Left ventricle myocardium superior (tissue), 1 donor: ENCODE measurements around the gene MAN2A2. TPM values are rescaled to one million over a fixed set of nuclear protein-coding genes. Genes with fewer than 3 reads are reported as not detected.
"Not testable (repeated sequence)": the region's sequence is repeated elsewhere in the genome, so short reads cannot be mapped to it uniquely, and the experiment has no call there.

Experiments used
- ATAC-seq: fragments of 200-7000 bp; cut with Tn5 transposase; one replicate; pipeline ENCODE4 v1.9.1; 2020; ENCODE audit warnings: mild to moderate bottlenecking, moderate library complexity
- DNase-seq: peaks from one replicate; pipeline ENCODE4 v3.0.0-alpha.2; 2020
- intact Hi-C: fragments of 100-400 bp; cut with micrococcal nuclease; formaldehyde crosslinking; loops from one replicate; pipeline ENCODE4 v1.11.0; 2022
- total RNA-seq: library from RNA; stranded (reverse); fragmentation: NEBNext Ultra II Directional; extraction: Animal tissue kit (Norgen Biotek cat#: 25700); gene quantifications from one replicate; pipeline ENCODE4 v1.2.1, GENCODE V29; 2021
- donor health status: DM: no; HTN: yes; CAD: no; lungs with severe emphysema.

Gene MAN2A2
- total RNA-seq, 1 donor from 2014 or later, result 146 TPM

DNA sequence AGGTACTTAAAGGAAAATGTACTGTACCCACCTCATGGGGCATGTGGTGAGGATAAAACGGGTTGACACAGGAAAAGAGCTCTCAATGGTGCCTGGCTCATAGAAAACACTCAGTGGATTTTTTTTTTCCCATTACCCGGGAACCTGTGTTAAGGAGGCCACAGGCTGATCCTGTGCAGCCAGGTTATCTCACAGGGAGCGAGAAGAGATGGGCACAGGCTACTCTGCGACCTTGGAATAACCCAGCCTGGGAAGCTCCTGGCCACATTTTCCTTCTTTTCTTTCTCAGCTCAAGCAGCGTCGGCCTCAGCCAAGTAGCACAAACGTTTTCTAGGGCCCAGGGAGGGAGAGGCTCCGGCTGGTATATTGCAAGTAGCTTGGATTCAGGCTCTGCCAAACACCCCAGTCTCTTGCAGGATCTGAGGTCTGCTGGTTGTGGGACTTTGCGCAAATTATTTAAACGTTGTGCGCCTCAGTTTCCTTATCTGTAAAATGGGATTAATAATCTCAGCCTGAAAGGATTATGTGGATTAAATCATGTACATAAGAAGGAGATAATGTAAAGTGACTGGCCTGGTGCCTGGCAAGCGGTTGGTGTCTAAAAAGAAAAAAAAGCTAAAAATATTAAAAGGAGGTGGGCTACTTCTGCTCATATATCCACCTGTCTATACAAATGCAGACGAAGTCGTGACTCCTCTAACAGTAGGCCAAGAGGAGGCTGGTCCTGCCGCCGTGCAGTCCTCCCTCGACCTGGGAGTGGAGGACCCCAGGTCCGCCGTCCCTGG lies 32.6 kb upstream of the MAN2A2 start:
- intact Hi-C loops, result no loop called here
- ATAC-seq, result peak; percentile 18
- DNase-seq, result no peak

DNA sequence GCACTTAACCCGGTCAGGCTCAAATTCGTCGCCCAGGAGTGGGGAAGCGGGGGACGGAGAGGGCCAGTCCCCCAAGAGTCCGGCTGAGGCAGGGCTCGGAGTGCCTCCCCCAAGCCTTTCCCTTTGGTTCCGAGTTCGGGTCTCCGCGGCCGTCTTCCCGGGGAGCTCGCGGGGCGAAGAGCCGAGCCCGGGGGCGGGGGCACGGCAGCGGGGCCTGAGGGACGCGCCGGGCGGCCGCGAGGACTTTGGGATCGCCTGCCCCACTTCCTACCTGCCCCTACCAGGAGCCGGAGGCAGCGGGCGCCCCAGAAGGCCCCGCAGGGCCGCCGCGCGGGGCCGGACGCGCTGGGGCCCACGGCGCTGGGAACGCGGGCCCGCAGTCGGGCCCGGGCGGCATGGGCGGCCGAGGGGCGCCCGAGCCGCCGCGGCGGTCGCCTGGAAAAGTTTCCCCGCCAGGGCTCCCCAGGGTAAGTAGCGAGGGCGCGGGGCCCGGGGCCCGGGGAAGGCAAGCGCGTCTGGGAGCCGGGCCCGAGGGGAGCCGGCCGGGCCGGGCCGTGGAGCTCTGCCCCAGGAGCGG lies 31.9 kb upstream of the MAN2A2 start:
- peak; percentile 69 for DNase-seq
- ATAC-seq, result peak; percentile 28

DNA sequence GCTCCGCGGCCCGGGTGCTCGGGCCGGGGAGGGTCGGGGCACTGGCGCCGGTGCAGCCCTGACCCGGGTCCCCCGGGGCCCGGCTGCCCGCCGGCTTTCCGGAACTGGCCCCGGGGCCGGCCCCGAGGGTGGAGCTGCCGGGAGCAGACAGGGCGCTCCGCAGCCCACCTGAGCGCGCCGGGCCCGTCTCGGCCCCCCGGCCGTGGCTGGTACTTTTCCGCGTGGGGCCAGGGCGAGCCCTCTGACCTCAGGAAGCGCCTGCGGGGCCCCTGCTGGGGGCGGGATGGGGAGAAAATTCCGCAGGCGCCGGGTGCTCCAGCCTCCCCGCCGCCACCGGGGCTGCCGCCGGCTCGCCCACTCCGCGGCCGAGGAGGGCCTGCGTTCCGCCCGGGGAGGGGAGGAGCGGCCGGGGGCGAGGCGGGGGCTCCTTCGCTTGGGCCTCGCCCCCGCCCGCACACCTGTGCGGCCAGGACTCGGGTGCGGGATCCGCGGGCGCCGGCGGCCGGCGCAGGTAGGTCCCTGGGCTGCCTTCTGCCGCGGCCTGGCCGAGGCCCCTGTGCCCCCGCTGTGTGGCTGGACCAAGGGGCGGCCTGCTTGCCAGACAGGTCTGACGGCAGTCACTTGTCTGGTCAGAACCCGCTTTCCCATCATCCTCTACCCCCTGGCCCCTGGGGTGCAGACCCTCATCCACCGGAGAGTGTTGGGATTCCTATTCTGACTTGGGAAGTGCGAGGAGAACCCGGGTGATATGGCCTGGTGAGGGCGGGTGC lies 31.2 kb upstream of the MAN2A2 start:
- intact Hi-C loops, result no loop called here
- peak; percentile 56 for DNase-seq
- ATAC-seq, result peak; percentile 20

More for the DNA sequence above, 31.9 kb upstream of the MAN2A2 start:
- intact Hi-C loops, result no loop called here

DNA sequence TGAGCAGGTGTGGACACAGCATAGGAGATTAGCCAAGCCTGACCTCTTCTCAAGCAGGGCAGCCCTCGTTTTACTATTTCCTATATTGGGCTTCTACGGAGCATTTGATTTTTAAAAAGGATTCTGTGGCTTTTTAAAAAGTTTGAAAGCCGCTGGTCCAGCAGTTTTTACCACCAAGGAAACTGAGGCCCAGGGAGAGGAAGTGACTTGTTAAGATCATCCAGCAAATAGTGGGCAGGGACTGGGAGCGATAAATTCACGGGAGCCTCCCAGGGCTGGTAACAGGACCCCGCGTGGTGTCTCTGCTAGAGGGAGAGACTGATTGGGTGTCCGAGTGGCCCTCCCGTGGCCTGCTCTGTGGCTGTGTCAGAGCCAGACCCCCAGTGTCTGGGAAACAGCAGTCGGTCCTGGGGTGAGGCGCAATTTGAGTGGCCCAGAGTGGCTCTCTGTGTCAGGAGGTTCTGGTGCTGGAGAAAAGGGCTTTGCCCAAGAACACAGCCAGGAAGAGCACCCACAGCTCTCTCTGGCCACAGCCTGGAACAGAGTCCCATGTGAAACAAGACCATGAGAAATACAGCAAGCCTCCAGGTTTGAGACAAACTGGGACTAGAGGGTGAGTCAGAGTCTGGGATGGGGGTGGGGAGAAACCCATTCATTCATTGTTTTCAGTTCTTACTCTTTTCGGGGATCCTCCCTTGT lies 30.5 kb upstream of the MAN2A2 start:
- intact Hi-C loops, result no loop called here
- DNase-seq (no peak), ATAC-seq (peak; percentile 3)

DNA sequence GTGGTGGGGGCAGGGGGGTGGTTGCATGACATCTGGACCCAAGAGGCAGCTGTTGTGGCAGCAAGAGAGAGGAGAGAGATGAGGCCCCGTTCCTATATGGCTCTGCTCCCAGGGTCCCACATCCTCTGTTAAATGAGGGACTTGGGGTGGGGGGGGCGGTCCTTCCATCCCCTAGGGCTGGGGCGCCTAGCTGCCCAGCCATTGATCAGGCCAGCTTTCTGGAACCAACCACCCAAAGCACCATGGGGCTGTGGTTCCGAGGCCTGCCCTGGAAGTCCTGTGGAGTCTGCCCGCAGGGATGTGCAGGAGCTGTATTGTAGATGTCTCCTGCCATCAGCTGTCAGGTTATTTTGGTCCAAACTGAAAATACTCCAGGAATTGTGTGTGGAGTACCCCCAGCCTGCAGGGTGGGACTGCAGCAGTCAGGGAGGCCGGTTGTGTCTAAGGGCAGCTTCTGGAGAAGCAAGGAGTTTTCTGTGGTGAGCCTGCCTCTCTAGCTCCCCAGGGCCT lies 29.6 kb upstream of the MAN2A2 start:
- no peak for ATAC-seq
- intact Hi-C loops, result no loop called here
- no peak for DNase-seq

DNA sequence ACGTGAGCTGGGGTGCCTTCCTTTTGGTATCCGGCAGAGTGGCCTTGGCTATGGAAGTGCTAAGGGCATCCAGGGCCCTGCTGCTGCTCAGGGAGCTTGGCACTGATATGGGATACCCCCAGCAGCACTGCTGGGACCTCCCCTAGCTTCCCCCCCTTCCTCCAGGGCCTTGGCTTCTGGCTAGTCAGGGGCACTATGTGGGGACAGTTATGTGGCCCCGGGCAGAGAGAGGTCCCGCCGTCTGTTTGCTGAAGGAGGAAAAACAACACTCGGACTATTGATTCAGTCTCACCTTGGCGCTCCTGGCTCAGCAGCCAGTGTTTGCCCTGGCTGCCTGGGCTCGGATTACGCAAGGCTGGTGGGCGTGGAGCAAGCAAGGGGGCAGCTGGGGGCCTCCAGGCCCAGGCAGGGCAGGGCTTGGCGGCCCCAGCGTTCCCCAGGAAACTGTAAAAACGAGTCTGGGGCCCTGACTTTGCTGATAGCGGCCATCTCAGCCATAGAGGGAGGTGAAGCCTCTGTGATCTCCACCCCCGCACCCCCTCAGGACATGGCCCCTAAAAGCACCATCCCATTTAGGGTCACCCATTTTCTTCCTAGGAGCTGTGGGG lies 29.0 kb upstream of the MAN2A2 start:
- intact Hi-C loops, result no loop called here
- ATAC-seq (no peak), DNase-seq (no peak)

DNA sequence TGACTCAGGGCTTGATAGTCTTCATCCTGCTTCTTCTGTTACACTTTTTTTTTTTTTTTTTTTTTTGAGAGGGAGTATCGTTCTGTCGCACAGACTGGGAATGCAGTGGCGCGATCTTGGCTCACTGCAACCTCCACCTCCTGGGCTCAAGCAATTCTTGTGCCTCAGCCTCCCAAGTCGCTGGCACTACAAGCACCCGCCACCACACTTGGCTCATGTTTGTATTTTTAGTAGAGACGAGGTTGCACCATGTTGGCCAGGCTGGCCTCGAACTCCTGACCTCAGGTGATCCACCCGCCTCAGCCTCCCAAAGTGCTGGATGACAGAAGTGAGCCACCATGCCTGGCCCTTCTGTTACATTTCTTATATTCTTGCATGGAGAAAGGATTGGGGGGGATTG lies 28.1 kb upstream of the MAN2A2 start:
- DNase-seq, ATAC-seq, intact Hi-C loops: not testable (repeated sequence)

DNA sequence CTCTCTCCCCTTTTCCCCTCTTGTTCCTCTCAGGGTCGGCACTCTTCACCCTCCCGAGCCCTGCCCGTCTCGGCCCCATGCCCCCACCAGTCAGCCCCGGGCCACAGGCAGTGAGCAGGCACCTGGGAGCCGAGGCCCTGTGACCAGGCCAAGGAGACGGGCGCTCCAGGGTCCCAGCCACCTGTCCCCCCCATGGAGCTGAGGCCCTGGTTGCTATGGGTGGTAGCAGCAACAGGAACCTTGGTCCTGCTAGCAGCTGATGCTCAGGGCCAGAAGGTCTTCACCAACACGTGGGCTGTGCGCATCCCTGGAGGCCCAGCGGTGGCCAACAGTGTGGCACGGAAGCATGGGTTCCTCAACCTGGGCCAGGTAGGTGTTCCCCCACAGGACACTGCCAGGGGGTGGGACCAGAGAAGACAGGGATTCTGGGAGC lies 27.5 kb upstream of the MAN2A2 start:
- DNase-seq (no peak), ATAC-seq (no peak)
- intact Hi-C loops, result no loop called here

DNA sequence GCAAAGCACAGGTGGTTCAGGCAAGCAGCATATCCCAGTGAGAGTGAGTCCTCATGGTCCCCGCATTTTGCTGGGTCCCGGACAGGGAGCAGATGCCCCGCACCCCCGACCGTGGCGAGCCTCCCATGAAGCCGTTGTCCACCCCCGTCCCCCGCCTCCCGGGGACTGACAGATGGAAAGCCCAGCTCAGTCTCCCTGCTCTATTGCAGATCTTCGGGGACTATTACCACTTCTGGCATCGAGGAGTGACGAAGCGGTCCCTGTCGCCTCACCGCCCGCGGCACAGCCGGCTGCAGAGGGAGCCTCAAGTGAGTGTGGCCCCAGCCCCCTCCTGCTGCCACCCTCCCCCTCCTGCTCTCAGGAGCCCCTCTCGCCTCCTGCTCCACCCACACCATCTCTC lies 27.1 kb upstream of the MAN2A2 start:
- no peak for ATAC-seq
- no peak for DNase-seq
- intact Hi-C loops, result no loop called here

DNA sequence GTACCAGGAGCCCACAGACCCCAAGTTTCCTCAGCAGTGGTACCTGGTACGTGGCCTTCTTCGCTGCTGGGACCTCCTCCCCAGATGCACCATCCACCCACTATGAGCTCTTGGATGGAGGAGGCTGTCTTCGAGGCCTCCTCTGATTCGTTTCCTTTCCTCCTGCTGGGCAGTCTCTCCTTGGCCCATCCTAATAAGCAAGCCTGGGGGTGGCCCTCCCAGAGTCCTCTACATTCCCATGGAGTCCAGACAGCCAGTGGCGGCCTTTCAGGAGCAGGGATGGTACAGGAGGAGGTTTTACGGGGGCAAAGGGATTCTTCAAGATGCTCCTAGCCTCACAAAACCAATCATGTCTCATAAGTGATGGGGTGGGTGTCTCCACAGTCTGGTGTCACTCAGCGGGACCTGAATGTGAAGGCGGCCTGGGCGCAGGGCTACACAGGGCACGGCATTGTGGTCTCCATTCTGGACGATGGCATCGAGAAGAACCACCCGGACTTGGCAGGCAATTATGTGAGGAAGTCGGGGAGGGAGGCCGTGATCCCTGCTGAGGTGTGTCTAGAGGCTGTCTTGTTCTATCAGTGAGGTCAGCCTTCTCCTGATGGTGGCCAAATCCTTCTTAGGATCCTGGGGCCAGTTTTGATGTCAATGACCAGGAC lies 26.5 kb upstream of the MAN2A2 start:
- intact Hi-C loops, result no loop called here
- DNase-seq, result no peak
- no peak for ATAC-seq

DNA sequence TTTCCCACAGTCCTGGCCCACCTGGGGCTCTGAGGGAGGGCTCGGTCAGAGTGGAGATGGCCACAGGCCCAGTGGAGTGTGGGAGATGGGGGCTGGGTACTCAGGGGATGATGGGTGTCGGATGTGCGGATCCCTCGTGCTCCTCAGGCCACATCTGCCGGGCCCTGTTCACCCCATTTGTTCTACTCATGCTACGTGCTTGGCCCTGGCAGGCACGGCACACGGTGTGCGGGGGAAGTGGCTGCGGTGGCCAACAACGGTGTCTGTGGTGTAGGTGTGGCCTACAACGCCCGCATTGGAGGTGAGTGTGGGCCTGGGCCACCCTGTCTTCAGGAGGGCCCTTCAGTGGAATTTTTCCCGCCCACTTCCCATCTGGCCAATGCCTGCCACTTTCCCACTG lies 25.8 kb upstream of the MAN2A2 start:
- intact Hi-C loops, result no loop called here
- no peak for ATAC-seq
- DNase-seq, result no peak

DNA sequence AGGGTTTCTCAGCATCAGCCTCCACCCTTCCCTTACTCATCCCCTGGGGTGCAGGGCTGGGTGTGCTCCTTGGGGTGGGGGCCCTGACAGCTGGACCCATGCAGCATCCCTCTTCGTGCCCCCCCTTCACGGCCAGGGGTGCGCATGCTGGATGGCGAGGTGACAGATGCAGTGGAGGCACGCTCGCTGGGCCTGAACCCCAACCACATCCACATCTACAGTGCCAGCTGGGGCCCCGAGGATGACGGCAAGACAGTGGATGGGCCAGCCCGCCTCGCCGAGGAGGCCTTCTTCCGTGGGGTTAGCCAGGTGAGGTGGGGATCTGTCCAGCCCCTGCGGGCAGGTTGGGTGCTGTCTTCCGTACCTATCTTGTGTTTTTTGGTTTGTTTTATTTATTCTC lies 25.1 kb upstream of the MAN2A2 start:
- intact Hi-C loops, result no loop called here
- no peak for ATAC-seq
- DNase-seq, result no peak

DNA sequence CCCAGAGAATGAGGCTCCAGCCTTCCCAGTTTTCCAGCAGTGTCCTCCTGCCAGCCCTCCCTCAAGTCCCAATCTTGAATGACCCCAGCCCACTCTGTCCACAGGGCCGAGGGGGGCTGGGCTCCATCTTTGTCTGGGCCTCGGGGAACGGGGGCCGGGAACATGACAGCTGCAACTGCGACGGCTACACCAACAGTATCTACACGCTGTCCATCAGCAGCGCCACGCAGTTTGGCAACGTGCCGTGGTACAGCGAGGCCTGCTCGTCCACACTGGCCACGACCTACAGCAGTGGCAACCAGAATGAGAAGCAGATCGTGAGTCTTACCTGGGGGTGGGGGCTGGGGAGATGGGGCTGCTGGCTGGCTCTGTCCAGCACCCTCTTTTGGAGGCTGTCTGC lies 24.4 kb upstream of the MAN2A2 start:
- intact Hi-C loops, result no loop called here
- no peak for DNase-seq
- ATAC-seq, result no peak

DNA sequence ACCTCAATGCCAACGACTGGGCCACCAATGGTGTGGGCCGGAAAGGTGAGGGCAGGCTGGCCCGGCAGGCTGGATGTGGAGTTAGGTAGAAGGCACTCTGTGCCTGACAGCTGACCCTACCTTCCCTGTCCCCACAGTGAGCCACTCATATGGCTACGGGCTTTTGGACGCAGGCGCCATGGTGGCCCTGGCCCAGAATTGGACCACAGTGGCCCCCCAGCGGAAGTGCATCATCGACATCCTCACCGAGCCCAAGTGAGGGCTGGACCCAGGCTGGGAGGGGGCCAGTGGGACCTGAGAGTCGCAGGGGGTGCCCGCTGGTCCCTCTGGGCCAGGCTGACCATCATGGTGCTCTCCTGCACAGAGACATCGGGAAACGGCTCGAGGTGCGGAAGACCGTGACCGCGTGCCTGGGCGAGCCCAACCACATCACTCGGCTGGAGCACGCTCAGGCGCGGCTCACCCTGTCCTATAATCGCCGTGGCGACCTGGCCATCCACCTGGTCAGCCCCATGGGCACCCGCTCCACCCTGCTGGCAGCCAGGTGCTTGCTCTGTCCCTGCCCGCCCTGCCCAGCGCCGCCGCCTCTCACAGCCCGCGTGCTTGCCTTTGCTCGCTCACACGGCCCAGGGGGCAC lies 23.3 kb upstream of the MAN2A2 start:
- DNase-seq (no peak), ATAC-seq (no peak)
- intact Hi-C loops, result no loop called here

DNA sequence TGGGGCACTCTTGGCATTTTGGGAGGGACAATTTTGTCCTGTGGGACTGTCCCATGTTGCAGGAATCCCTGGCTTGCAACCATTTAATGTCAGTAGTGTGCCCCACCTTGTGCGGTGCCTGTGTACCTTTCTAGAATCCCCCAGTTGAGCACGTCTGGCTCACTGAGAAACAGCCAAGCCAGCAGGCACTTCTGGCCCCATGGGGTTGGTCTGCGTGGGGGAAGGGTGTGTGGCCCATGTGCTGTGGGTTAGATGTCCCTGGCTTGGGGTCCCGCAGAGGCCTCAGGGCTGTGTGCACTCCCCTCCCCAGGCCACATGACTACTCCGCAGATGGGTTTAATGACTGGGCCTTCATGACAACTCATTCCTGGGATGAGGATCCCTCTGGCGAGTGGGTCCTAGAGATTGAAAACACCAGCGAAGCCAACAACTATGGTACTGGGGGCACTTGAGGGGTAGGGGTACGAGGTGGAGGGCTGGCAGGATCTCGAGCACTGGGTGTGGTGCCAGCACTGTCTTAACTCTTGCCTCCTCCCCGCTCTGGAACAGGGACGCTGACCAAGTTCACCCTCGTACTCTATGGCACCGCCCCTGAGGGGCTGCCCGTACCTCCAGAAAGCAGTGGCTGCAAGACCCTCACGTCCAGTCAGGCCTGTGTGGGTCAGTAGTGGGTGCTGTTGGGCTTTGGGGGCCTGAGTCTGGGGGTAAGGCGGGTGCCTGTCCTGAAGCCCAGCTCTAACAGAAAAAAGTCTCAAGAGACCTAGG lies 22.5 kb upstream of the MAN2A2 start:
- ATAC-seq (no peak), DNase-seq (no peak)
- intact Hi-C loops, result no loop called here

DNA sequence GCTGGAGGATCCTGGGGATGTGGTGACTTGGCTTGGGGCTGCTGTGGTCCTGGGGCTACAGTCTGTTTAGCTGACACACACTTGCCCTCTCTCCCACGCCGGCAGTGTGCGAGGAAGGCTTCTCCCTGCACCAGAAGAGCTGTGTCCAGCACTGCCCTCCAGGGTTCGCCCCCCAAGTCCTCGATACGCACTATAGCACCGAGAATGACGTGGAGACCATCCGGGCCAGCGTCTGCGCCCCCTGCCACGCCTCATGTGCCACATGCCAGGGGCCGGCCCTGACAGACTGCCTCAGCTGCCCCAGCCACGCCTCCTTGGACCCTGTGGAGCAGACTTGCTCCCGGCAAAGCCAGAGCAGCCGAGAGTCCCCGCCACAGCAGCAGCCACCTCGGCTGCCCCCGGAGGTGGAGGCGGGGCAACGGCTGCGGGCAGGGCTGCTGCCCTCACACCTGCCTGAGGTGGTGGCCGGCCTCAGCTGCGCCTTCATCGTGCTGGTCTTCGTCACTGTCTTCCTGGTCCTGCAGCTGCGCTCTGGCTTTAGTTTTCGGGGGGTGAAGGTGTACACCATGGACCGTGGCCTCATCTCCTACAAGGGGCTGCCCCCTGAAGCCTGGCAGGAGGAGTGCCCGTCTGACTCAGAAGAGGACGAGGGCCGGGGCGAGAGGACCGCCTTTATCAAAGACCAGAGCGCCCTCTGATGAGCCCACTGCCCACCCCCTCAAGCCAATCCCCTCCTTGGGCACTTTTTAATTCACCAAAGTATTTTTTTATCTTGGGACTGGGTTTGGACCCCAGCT lies 21.7 kb upstream of the MAN2A2 start:
- intact Hi-C loops, result no loop called here
- DNase-seq (no peak), ATAC-seq (no peak)
